GM20000 (cell line): ENCODE measurements around the gene PDK2.

ENCODE experiments used
- DNase-seq: peaks from one replicate; pipeline ENCODE4 v3.0.0; 2012; ENCODE audit warnings: low spot score
- CTCF ChIP-seq: IDR thresholded peaks from 2 replicates; pipeline ENCODE4 v1.5.1; 2012; ENCODE audit warnings: mild to moderate bottlenecking, control low read depth; ENCODE audit errors: extremely low read depth, missing control alignments

Gene PDK2

GRCh38 chr17:50081757-50082156 is 13.4 kb upstream of the PDK2 start:
- no peak for TF ChIP-seq CTCF
- no peak for DNase-seq

- TF ChIP-seq CTCF = peak; percentile 99
- peak; percentile 88 for DNase-seq
These were observed 7.8 kb upstream of the PDK2 start for GRCh38 chr17:50087246-50087911.

- no peak for DNase-seq
- no peak for TF ChIP-seq CTCF
These were observed 7.2 kb upstream of the PDK2 start for GRCh38 chr17:50087912-50088405.

GRCh38 chr17:50088952-50089825 is 6.0 kb upstream of the PDK2 start:
- no peak for DNase-seq
- no peak for TF ChIP-seq CTCF

GRCh38 chr17:50090071-50090470 is 5.1 kb upstream of the PDK2 start:
- no peak for DNase-seq
- no peak for TF ChIP-seq CTCF

- no peak for DNase-seq
- TF ChIP-seq CTCF = no peak
These were observed 3.9 kb upstream of the PDK2 start for GRCh38 chr17:50090971-50091917.
